ENCODE measurements around the gene SIDT2. TPM values are rescaled to one million over a fixed set of nuclear protein-coding genes. Genes with fewer than 3 reads are reported as not detected.
"Not testable (repeated sequence)": the region's sequence is repeated elsewhere in the genome, so short reads cannot be mapped to it uniquely, and the experiment has no call there.

SIDT2 gene
- polyA plus RNA-seq, 1 donor from 2014 or later: 11.1 TPM

DNA sequence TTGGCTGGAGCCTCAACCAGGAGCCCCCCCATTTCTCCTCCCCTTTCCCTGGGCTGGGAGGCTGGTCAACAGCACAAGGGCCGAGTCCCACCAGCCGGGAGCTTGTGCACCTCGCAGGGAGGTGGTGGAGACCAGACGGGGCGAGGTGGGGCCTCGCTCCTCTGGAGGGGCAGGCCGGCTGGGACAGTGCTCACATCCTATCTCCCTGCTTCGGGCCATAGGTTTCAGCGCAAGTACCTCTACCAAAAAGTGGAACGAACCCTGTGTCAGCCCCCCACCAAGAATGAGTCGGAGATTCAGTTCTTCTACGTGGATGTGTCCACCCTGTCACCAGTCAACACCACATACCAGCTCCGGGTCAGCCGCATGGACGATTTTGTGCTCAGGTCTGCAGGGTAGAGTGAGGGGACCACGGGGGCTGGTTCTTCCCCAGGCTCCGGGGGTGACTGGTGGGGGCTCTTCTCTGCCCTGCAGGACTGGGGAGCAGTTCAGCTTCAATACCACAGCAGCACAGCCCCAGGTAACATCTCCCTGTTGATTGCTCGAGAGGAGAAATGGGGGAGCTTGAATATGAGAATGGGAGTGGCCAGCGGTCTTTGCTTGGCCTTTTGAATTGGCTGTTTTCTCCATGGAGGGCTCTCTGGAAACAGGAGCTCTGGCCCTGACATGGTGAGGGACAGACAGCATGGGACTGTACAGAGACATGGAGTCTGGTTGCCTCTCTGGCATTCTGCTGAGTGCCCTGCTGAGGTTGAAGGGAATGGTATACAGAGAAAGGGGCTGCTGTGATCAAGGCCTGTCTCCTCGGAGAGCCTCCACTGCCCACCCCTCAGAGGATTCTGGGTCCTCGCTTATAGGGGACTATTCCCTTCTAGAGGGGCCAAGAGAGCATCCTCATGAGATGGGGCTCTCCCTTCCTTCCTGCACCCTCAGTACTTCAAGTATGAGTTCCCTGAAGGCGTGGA lies 3.3 kb downstream of the SIDT2 start:
- Histone ChIP-seq H3K79me2 (replicated peaks; ENCODE audit: insufficient read depth, low read length) (no peaks in the 10 kb centered on the region), H3K4me2 (ENCODE audit: low read length) (no peak overlapping the region), H3K27me3 (ENCODE audit: insufficient read depth, low read depth, low read length) (no peaks in the 10 kb centered on the region), H3K9me3 (ENCODE audit: low read length) (no peaks in the 10 kb centered on the region), H2AFZ (ENCODE audit: low read depth, low read length) (no peak overlapping the region), H3K4me3 (ENCODE audit: low read length) (no peak overlapping the region), H3K27ac (ENCODE audit: low read length) (no peak overlapping the region), H3F3A (ENCODE audit: insufficient read depth, low read length, poor library complexity, severe bottlenecking) (no peaks in the 10 kb centered on the region), H4K20me1 (ENCODE audit: insufficient read depth) (no peaks in the 10 kb centered on the region), H3K9me2 (ENCODE audit: insufficient read depth, low read length) (no peaks in the 10 kb centered on the region), H3K9ac (ENCODE audit: low read length) (no peak overlapping the region), H3K36me3 (ENCODE audit: insufficient read depth, low read length) (no peaks in the 10 kb centered on the region)
- no peak for TF ChIP-seq MXI1 (conservative IDR thresholded peaks at IDR 0.05; ENCODE audit: poor library complexity, severe bottlenecking)

DNA sequence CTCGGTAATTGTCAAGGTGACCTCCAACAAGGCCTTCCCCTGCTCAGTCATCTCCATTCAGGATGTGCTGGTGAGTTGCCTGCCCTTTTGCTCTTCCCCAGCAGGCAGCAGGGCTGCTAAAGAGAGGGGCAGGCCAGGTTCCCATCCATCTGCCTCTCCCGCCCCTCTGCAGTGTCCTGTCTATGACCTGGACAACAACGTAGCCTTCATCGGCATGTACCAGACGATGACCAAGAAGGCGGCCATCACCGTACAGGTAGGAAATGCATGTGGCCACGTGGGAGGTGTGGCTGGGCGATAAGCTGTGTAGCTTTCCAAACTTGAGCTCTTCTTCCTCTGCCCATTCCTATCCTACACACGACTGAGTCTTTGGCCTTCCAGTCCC lies 4.0 kb downstream of the SIDT2 start:
- Histone ChIP-seq H4K20me1 (ENCODE audit: insufficient read depth) (no peaks in the 10 kb centered on the region), H3K79me2 (replicated peaks; ENCODE audit: insufficient read depth, low read length) (no peaks in the 10 kb centered on the region), H3K27ac (ENCODE audit: low read length) (no peak overlapping the region), H3K4me3 (ENCODE audit: low read length) (no peak overlapping the region), H3K27me3 (ENCODE audit: insufficient read depth, low read depth, low read length) (no peaks in the 10 kb centered on the region), H3F3A (ENCODE audit: insufficient read depth, low read length, poor library complexity, severe bottlenecking) (no peaks in the 10 kb centered on the region), H2AFZ (ENCODE audit: low read depth, low read length) (no peak overlapping the region), H3K9me3 (ENCODE audit: low read length) (no peaks in the 10 kb centered on the region), H3K4me2 (ENCODE audit: low read length) (no peak overlapping the region), H3K36me3 (ENCODE audit: insufficient read depth, low read length) (no peaks in the 10 kb centered on the region), H3K9me2 (ENCODE audit: insufficient read depth, low read length) (no peaks in the 10 kb centered on the region), H3K9ac (ENCODE audit: low read length) (no peak overlapping the region)
- TF ChIP-seq TAF1 (IDR thresholded peaks at IDR 0.05; ENCODE audit: low read depth) (no peak), EZH2 (IDR thresholded peaks at IDR 0.05; ENCODE audit: borderline replicate concordance, insufficient read depth, low read length, poor library complexity, severe bottlenecking) (no peak), SMC3 (conservative IDR thresholded peaks at IDR 0.05; ENCODE audit: poor library complexity) (no peak), POLR2AphosphoS5 (IDR thresholded peaks at IDR 0.05) (no peak), MXI1 (conservative IDR thresholded peaks at IDR 0.05; ENCODE audit: poor library complexity, severe bottlenecking) (no peak), RAD21 (conservative IDR thresholded peaks at IDR 0.05) (no peak), EP300 (conservative IDR thresholded peaks at IDR 0.05; ENCODE audit: poor library complexity, severe bottlenecking) (no peak), REST (IDR thresholded peaks at IDR 0.05; ENCODE audit: borderline replicate concordance) (no peak)
- TF ChIP-seq, protein P1, sequence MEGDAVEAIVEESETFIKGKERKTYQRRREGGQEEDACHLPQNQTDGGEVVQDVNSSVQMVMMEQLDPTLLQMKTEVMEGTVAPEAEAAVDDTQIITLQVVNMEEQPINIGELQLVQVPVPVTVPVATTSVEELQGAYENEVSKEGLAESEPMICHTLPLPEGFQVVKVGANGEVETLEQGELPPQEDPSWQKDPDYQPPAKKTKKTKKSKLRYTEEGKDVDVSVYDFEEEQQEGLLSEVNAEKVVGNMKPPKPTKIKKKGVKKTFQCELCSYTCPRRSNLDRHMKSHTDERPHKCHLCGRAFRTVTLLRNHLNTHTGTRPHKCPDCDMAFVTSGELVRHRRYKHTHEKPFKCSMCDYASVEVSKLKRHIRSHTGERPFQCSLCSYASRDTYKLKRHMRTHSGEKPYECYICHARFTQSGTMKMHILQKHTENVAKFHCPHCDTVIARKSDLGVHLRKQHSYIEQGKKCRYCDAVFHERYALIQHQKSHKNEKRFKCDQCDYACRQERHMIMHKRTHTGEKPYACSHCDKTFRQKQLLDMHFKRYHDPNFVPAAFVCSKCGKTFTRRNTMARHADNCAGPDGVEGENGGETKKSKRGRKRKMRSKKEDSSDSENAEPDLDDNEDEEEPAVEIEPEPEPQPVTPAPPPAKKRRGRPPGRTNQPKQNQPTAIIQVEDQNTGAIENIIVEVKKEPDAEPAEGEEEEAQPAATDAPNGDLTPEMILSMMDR (IDR thresholded peaks at IDR 0.05; ENCODE audit: poor library complexity, severe bottlenecking): no peak

DNA sequence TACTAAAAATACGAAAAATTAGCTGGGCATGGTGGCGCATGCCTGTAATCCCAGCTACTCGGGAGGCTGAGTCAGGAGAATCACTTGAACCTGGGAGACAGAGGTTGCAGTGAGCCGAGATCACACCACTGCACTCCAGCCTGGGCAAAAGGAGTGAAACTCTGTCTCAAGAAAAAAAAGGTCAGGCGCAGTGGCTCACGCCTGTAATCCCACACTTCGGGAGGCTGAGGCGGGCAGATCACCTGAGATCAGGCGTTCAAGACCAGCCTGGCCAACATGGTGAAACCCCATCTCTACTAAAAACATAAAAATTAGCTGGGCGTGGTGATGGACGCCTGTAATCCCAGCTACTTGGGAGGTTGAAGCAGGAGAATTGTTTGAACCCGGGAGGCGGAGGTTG lies 4.6 kb downstream of the SIDT2 start:
- not testable (repeated sequence) for H3K9ac ChIP-seq (ENCODE audit: low read length); H2AFZ ChIP-seq (ENCODE audit: low read depth, low read length); H3K4me2 ChIP-seq (ENCODE audit: low read length); H3K79me2 ChIP-seq (replicated peaks; ENCODE audit: insufficient read depth, low read length); H3K4me3 ChIP-seq (ENCODE audit: low read length); H3F3A ChIP-seq (ENCODE audit: insufficient read depth, low read length, poor library complexity, severe bottlenecking); H3K27ac ChIP-seq (ENCODE audit: low read length); H3K27me3 ChIP-seq (ENCODE audit: insufficient read depth, low read depth, low read length); H4K20me1 ChIP-seq (ENCODE audit: insufficient read depth); H3K9me3 ChIP-seq (ENCODE audit: low read length); H3K36me3 ChIP-seq (ENCODE audit: insufficient read depth, low read length); H3K9me2 ChIP-seq (ENCODE audit: insufficient read depth, low read length)

Data from neural cell (in vitro differentiated cells).